Hematopoietic multipotent progenitor cell treated with erythropoietin and hydrocortisone succinate and interleukin-3 and kit ligand, for 4 days (in vitro differentiated cells): ENCODE results near the gene FOXN4.
A peak's percentile ranks its signal among the peaks of the same experiment; 100 is the strongest.

Experiments
- DNase-seq: peaks from one replicate; pipeline ENCODE4 v3.0.0-alpha.2; 2015

Gene FOXN4

DNA sequence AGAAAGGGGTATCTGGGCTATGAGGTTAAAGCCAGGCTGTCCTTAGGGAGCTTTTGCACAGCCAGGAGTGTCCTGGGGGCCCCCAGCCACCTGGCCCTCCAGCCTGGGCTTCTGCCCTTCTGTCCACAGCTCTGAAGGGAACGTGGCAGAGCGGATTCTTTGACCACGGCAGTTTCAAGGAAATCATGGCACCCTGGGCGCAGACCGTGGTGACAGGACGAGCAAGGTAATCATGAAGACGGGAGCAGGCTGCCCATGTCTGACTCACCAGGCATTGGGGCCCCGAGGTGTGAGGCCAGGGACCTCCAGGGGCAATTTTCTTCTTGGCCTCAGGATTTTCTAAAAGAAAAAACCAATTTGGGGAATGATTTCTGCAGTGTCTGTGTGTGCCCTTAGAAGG is 53.1 kb downstream of the FOXN4 start:
- no peak for DNase-seq

DNA sequence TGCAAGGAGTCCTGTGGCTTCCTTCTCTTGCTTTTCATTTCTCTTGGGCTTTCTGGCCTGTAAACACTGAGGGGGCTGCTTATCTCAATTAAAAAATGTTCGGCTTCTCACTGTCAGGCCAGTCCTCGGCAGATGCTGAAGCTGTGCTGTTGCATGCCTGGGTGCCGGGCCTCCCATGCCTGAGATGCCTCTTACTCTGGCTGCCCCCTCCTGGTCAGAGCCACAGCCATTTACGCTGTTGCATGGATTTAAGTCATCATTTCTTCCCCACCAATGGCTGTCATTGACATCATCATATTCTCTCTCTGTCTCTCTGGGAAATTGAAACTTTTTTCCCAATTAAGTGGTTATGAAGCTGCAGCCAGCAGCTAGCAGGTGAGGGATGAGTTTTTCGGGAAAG is 53.7 kb downstream of the FOXN4 start:
- DNase-seq, result peak; percentile 30

DNA sequence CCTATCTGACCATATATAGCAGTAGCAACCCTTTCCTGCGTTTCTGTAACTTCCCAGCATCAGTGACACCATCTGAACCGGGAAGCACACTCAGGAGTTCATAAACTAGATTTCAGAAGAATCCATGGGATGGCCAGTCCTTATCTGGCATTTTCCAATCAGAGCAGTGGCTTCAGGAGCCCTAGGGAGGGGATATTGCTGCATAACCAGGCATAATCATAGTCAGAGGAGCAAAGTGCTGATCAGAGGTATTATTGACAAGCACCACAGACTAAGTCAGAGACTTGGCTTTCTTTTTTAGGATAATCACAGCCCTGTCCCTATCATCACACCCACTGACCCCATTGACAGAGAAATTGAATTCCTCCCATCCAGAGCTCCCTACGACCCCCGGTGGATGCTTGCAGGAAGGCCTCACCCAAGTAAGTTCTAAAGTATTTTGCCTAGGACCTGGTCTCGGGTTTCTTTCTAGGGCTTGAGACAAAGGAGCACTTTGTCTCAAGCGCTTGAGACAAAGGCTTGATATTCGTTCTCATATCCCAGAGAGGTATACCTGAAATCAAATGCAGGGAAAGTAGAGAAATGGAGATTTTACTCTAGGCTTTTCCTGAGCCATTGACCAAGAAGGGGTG is 55.1 kb downstream of the FOXN4 start:
- DNase-seq, result no peak

GRCh38 chr12:109252799-109253198 is 56.3 kb downstream of the FOXN4 start:
- DNase-seq, result no peak

GRCh38 chr12:109250523-109250922 is 58.6 kb downstream of the FOXN4 start:
- DNase-seq, result peak; percentile 15

- no peak for DNase-seq
Measured at GRCh38 chr12:109247831-109248654, 61.0 kb downstream of the FOXN4 start.

DNA sequence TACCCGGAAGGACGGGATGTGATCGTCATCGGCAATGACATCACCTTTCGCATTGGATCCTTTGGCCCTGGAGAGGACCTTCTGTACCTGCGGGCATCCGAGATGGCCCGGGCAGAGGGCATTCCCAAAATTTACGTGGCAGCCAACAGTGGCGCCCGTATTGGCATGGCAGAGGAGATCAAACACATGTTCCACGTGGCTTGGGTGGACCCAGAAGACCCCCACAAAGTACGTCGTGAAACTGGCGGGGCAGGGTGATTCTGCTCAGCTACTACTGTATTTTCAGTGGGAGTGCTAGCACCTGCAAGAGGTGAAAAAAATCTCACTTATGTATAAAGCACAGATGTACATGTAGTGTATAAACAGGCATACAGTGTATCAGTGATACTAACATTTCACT is 62.9 kb downstream of the FOXN4 start:
- DNase-seq, result no peak

- no peak for DNase-seq
Measured at GRCh38 chr12:109244073-109244472, 65.0 kb downstream of the FOXN4 start.

GRCh38 chr12:109241936-109242335 is 67.1 kb downstream of the FOXN4 start:
- no peak for DNase-seq

DNA sequence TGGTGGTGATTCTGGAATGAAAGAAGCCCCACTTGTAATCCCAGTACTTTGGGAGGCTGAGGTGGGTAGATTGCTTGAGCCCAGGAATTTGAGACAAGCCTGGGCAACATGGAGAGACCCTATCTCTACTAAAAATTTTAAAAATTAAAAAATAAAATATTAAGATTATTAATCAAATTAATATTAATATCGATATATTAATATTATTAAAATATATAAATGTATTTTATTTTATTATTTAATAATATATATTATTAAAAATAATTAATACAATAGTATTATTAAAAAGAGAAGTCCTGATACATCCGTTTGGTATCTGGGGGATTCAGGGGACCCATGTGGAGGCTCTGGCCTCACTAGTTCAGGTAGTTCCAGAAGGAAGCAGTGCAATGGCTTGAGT is 68.7 kb downstream of the FOXN4 start:
- DNase-seq, result no peak

DNA sequence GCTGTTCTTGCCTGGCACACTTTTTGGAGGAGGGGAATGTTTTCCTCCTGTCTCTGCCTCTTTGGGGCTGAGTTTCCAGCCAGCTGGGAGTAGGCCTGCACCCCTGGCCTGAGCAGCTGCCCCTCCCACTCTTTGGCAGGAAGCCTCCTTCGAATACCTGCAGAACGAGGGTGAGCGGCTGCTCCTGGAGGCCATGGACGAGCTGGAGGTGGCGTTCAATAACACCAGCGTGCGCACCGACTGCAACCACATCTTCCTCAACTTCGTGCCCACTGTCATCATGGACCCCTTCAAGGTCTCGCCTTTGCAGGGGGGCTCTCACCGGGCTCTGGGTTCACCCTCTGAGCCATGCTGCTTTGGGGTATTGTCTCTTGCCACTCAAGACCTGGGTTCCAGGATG is 69.4 kb downstream of the FOXN4 start:
- no peak for DNase-seq

DNA sequence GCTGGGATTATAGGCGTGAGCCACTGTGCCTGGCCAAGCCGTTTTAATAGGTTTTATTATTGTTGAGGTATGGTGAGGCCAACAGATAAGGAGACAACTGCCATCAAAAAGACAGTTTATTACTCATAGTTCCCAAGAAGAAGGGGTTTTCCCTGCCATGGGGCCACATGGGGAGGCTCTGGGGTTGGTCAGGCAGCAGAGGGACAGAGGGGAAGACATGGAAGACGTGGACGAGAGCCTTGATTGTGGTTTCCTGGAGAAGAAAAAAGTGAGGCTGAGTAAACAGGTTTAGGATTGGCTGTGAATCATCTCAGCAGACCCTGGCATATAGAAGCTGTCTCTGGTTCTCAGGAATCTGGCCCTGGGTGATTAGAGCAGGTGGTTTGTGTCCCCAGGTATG is 69.9 kb downstream of the FOXN4 start:
- no peak for DNase-seq

- DNase-seq, result no peak
Measured at GRCh38 chr12:109236257-109236656, 72.8 kb downstream of the FOXN4 start.

DNA sequence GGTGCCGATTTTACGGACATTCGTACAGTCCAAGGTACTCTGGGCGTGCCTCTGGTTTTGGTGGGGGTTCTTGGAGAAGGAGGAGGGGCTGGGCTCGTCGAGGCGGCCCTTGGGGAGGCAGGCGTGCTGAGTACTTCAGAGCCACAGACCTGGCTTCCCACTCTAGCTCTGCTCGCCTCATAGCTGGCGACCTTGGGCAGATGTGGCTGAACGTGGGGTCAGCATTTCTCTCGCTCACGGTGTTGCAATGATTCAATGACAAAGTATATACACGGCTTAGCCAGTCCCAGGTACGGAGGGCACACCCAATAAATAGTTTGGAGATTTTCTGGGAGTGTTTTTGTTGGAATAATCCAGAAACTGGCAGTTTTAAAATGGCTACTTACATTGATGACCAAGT is 75.1 kb downstream of the FOXN4 start:
- no peak for DNase-seq

GRCh38 chr12:109232731-109233130 is 76.4 kb downstream of the FOXN4 start:
- no peak for DNase-seq

GRCh38 chr12:109230193-109230592 is 78.9 kb downstream of the FOXN4 start:
- DNase-seq, result no peak

- DNase-seq, result no peak
Measured at GRCh38 chr12:109228664-109229063, 80.4 kb downstream of the FOXN4 start.
